Measurements from ENCODE around the gene PRDM4. TPM values are rescaled to one million over a fixed set of nuclear protein-coding genes. Genes with fewer than 3 reads are reported as not detected.

PRDM4 gene
- total and polyA plus RNA-seq, 2 donors (not counting 1 experiment from before 2014, with no cell fraction given), result 22.5 to 23.9 TPM

DNA sequence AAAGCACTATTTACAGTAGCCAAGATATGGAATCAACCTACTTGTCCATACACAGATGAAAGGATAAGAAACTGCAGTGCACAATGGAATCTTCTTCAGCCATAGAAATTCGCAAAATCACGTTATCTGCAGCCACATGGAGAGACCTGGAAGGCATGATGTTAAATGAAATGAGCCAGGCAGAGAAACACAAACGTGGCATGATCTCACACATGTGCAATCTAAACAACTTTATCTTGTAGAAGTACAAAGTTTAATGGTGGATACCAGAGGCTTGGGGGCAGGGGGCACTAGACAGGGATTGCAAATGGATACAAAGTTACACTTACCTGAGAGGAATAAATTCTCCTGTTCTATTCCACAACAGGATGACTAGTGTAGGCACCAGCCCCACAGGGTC, 37.6 kb upstream of the PRDM4 start:
- H3K4me1 ChIP-seq (ENCODE audit: control insufficient read depth, extremely low read depth, insufficient read depth, low read length), result no peaks in the 10 kb centered on the region
- peaks cover 2% of the 10 kb centered on the region for H3K27me3 ChIP-seq (ENCODE audit: control insufficient read depth, insufficient read depth, low read length)
- H3K4me2 ChIP-seq (ENCODE audit: extremely low read depth, insufficient read depth, low read length), result no peak overlapping the region
- no peak overlapping the region for H2AFZ ChIP-seq (ENCODE audit: low read length)
- no peak overlapping the region for H3K4me3 ChIP-seq (replicated peaks in 1 of 4; ENCODE audit: control extremely low read depth in 1 of 4, insufficient read depth in 1 of 4, low read depth in 3 of 4, low read length in 4 of 4)
- H4K20me1 ChIP-seq (ENCODE audit: control insufficient read depth, extremely low read depth, insufficient read depth, low read length), result no peaks in the 10 kb centered on the region
- no peak overlapping the region for H3K9ac ChIP-seq (ENCODE audit: insufficient read depth, low read length)
- H3K27ac ChIP-seq (ENCODE audit: insufficient read depth, low read length), result no peak overlapping the region
- no peaks in the 10 kb centered on the region for H3K9me3 ChIP-seq (ENCODE audit: control insufficient read depth, insufficient read depth, low read depth, low read length)
- no peaks in the 10 kb centered on the region for H3K79me2 ChIP-seq (ENCODE audit: control insufficient read depth, insufficient read depth, low read length)
- no peak for TF ChIP-seq EZH2 (IDR thresholded peaks at IDR 0.05; ENCODE audit: low read length, missing control alignments)
- TF ChIP-seq, protein P1, sequence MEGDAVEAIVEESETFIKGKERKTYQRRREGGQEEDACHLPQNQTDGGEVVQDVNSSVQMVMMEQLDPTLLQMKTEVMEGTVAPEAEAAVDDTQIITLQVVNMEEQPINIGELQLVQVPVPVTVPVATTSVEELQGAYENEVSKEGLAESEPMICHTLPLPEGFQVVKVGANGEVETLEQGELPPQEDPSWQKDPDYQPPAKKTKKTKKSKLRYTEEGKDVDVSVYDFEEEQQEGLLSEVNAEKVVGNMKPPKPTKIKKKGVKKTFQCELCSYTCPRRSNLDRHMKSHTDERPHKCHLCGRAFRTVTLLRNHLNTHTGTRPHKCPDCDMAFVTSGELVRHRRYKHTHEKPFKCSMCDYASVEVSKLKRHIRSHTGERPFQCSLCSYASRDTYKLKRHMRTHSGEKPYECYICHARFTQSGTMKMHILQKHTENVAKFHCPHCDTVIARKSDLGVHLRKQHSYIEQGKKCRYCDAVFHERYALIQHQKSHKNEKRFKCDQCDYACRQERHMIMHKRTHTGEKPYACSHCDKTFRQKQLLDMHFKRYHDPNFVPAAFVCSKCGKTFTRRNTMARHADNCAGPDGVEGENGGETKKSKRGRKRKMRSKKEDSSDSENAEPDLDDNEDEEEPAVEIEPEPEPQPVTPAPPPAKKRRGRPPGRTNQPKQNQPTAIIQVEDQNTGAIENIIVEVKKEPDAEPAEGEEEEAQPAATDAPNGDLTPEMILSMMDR (conservative IDR thresholded peaks at IDR 0.05 in 1 of 2, IDR thresholded peaks at IDR 0.05 in 1 of 2; ENCODE audit: low read depth in 1 of 2, low read length in 2 of 2), result no peak
- DNase-seq (ENCODE audit: low read depth in 2 of 2), result no peak
- H3K36me3 ChIP-seq (ENCODE audit: control insufficient read depth, insufficient read depth, low read length), result no peaks in the 10 kb centered on the region

DNA sequence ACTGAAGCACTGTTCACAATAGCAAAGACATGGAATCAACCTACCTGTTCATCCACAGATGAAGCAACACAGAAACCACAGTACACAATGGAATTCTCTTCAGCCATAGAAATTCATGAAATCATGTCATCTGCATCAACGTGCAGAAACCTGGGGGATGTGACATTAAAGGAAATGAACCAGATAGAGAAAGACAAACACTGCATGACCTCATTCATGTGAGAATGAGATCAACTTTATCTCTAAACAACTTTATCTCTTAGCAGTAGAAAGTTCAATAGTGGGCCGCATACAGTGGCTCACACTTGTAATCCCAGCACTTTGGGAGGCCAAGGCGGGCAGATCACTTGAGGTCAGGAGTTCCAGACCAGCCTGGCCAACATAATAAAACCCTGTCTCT, 33.5 kb upstream of the PRDM4 start:
- Histone ChIP-seq H3K4me2 (ENCODE audit: extremely low read depth, insufficient read depth, low read length) (no peak overlapping the region), H2AFZ (ENCODE audit: low read length) (no peak overlapping the region)
- TF ChIP-seq, protein P1 (conservative IDR thresholded peaks at IDR 0.05 in 1 of 2, IDR thresholded peaks at IDR 0.05 in 1 of 2; ENCODE audit: low read depth in 1 of 2, low read length in 2 of 2), result no peak
- no peak for TF ChIP-seq EZH2 (IDR thresholded peaks at IDR 0.05; ENCODE audit: low read length, missing control alignments)

DNA sequence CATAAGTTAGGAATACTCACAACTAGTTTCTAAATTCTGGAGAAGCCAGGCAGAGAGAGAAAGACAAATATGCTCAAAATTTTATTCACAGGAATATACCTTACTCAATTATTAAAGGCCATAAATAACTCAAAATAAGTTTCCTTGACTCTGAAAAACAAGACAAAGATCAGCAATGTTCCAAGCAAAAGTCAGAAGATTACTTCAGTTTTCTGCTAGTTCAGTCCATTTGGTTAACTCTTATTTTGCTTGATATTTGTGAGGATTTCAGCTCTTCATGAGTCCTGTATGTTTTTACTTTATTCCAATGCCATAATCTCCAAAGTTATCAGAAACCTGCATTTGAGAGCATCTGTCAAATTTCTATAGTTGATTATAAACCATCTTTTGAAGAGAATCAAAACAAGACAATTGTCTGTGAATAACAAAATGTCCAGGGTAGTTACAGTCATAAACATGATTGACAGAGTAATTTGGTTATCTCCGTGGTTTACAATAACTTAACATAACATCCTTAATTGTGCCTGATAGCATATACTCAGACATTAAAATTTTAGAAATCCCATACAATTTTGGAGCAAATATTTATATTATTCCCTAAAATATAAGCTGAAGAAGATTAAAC, 30.6 kb upstream of the PRDM4 start:
- Histone ChIP-seq H4K20me1 (ENCODE audit: control insufficient read depth, extremely low read depth, insufficient read depth, low read length) (no peaks in the 10 kb centered on the region), H3K36me3 (ENCODE audit: control insufficient read depth, insufficient read depth, low read length) (no peaks in the 10 kb centered on the region), H2AFZ (ENCODE audit: low read length) (no peak overlapping the region), H3K9me3 (ENCODE audit: control insufficient read depth, insufficient read depth, low read depth, low read length) (no peaks in the 10 kb centered on the region), H3K4me2 (ENCODE audit: extremely low read depth, insufficient read depth, low read length) (no peak overlapping the region), H3K27me3 (ENCODE audit: control insufficient read depth, insufficient read depth, low read length) (peaks cover 2% of the 10 kb centered on the region), H3K9ac (ENCODE audit: insufficient read depth, low read length) (no peak overlapping the region), H3K79me2 (ENCODE audit: control insufficient read depth, insufficient read depth, low read length) (no peaks in the 10 kb centered on the region), H3K27ac (ENCODE audit: insufficient read depth, low read length) (no peak overlapping the region), H3K4me3 (replicated peaks in 1 of 4; ENCODE audit: control extremely low read depth in 1 of 4, insufficient read depth in 1 of 4, low read depth in 3 of 4, low read length in 4 of 4) (no peak overlapping the region), H3K4me1 (ENCODE audit: control insufficient read depth, extremely low read depth, insufficient read depth, low read length) (no peaks in the 10 kb centered on the region)
- no peak for DNase-seq (ENCODE audit: low read depth in 2 of 2)
- TF ChIP-seq EZH2 (IDR thresholded peaks at IDR 0.05; ENCODE audit: low read length, missing control alignments), result no peak
- TF ChIP-seq, protein P1 (conservative IDR thresholded peaks at IDR 0.05 in 1 of 2, IDR thresholded peaks at IDR 0.05 in 1 of 2; ENCODE audit: low read depth in 1 of 2, low read length in 2 of 2), result no peak

More for the DNA sequence above, 33.5 kb upstream of the PRDM4 start:
- H3K9ac ChIP-seq (ENCODE audit: insufficient read depth, low read length), result no peak overlapping the region
- no peaks in the 10 kb centered on the region for H3K9me3 ChIP-seq (ENCODE audit: control insufficient read depth, insufficient read depth, low read depth, low read length)
- no peaks in the 10 kb centered on the region for H3K4me1 ChIP-seq (ENCODE audit: control insufficient read depth, extremely low read depth, insufficient read depth, low read length)
- no peaks in the 10 kb centered on the region for H3K36me3 ChIP-seq (ENCODE audit: control insufficient read depth, insufficient read depth, low read length)
- no peaks in the 10 kb centered on the region for H3K79me2 ChIP-seq (ENCODE audit: control insufficient read depth, insufficient read depth, low read length)
- DNase-seq (ENCODE audit: low read depth in 2 of 2), result no peak
- peaks cover 2% of the 10 kb centered on the region for H3K27me3 ChIP-seq (ENCODE audit: control insufficient read depth, insufficient read depth, low read length)
- H3K4me3 ChIP-seq (replicated peaks in 1 of 4; ENCODE audit: control extremely low read depth in 1 of 4, insufficient read depth in 1 of 4, low read depth in 3 of 4, low read length in 4 of 4), result no peak overlapping the region
- no peak overlapping the region for H3K27ac ChIP-seq (ENCODE audit: insufficient read depth, low read length)
- no peaks in the 10 kb centered on the region for H4K20me1 ChIP-seq (ENCODE audit: control insufficient read depth, extremely low read depth, insufficient read depth, low read length)

Measured in fibroblast of lung (primary cell).